ENCODE data around the gene HOMER1.

Gene HOMER1

GRCh38 chr5:79514391-79515105 is 614 bp upstream of the HOMER1 start:
- H3K9me3 ChIP-seq (ENCODE audit: control insufficient read depth, insufficient read depth, low read length), result no peaks in the 10 kb centered on the region; the same call in 1 of the 2 replicates
- H3K27ac ChIP-seq (ENCODE audit: low read depth, low read length), result no peak overlapping the region
- H3K9me2 ChIP-seq (replicated peaks; ENCODE audit: control insufficient read depth, low read length), result no peaks in the 10 kb centered on the region
- H3K4me1 ChIP-seq (ENCODE audit: control insufficient read depth, low read length), result peaks cover 33% of the 10 kb centered on the region
- H3F3A ChIP-seq (ENCODE audit: control insufficient read depth, insufficient read depth), result peaks cover 18% of the 10 kb centered on the region
- TF ChIP-seq EZH2phosphoT487 (IDR thresholded peaks at IDR 0.05; ENCODE audit: borderline replicate concordance, low read length), result no peak
- TF ChIP-seq CTCF (IDR thresholded peaks at IDR 0.05; ENCODE audit: low read depth, low read length, poor library complexity, severe bottlenecking), result no peak
- H4K20me1 ChIP-seq (ENCODE audit: control insufficient read depth, insufficient read depth, low read depth, low read length), result no peaks in the 10 kb centered on the region
- peak overlapping the region; percentile 70 for H3K4me2 ChIP-seq (ENCODE audit: low read length)
- no peaks in the 10 kb centered on the region for H3K36me3 ChIP-seq (ENCODE audit: control insufficient read depth, low read length)
- no peaks in the 10 kb centered on the region for H3K79me2 ChIP-seq (ENCODE audit: control insufficient read depth, low read length)
- peaks cover 49% of the 10 kb centered on the region for H3K27me3 ChIP-seq (ENCODE audit: control insufficient read depth, low read length)
- peak overlapping the region; percentile 87 for H3K4me3 ChIP-seq (ENCODE audit: low read length)

- H3K9me3 ChIP-seq (ENCODE audit: control insufficient read depth, insufficient read depth, low read length), result no peaks in the 10 kb centered on the region; the same call in 1 of the 2 replicates
- peak overlapping the region; percentile 70 for H3K4me2 ChIP-seq (ENCODE audit: low read length)
- no peaks in the 10 kb centered on the region for H3K36me3 ChIP-seq (ENCODE audit: control insufficient read depth, low read length)
- peak overlapping the region; percentile 87 for H3K4me3 ChIP-seq (ENCODE audit: low read length)
- no peaks in the 10 kb centered on the region for H4K20me1 ChIP-seq (ENCODE audit: control insufficient read depth, insufficient read depth, low read depth, low read length)
- no peaks in the 10 kb centered on the region for H3K9me2 ChIP-seq (replicated peaks; ENCODE audit: control insufficient read depth, low read length)
- peaks cover 49% of the 10 kb centered on the region for H3K27me3 ChIP-seq (ENCODE audit: control insufficient read depth, low read length)
- H3K79me2 ChIP-seq (ENCODE audit: control insufficient read depth, low read length), result no peaks in the 10 kb centered on the region
- H3K4me1 ChIP-seq (ENCODE audit: control insufficient read depth, low read length), result peaks cover 33% of the 10 kb centered on the region
- H3F3A ChIP-seq (ENCODE audit: control insufficient read depth, insufficient read depth), result peaks cover 18% of the 10 kb centered on the region
- H3K27ac ChIP-seq (ENCODE audit: low read depth, low read length), result no peak overlapping the region
- TF ChIP-seq EZH2phosphoT487 (IDR thresholded peaks at IDR 0.05; ENCODE audit: borderline replicate concordance, low read length) (no peak), CTCF (IDR thresholded peaks at IDR 0.05; ENCODE audit: low read depth, low read length, poor library complexity, severe bottlenecking) (no peak)
Measured at GRCh38 chr5:79513308-79513703, 628 bp downstream of the HOMER1 start.

GRCh38 chr5:79512471-79513307 is 1.2 kb downstream of the HOMER1 start:
- Histone ChIP-seq H3K4me2 (ENCODE audit: low read length) (peak overlapping the region; percentile 70), H3K27ac (ENCODE audit: low read depth, low read length) (no peak overlapping the region), H4K20me1 (ENCODE audit: control insufficient read depth, insufficient read depth, low read depth, low read length) (no peaks in the 10 kb centered on the region), H3K27me3 (ENCODE audit: control insufficient read depth, low read length) (peaks cover 46% of the 10 kb centered on the region), H3K36me3 (ENCODE audit: control insufficient read depth, low read length) (no peaks in the 10 kb centered on the region), H3K79me2 (ENCODE audit: control insufficient read depth, low read length) (no peaks in the 10 kb centered on the region), H3F3A (ENCODE audit: control insufficient read depth, insufficient read depth) (peaks cover 18% of the 10 kb centered on the region), H3K9me2 (replicated peaks; ENCODE audit: control insufficient read depth, low read length) (no peaks in the 10 kb centered on the region), H3K9me3 (ENCODE audit: control insufficient read depth, insufficient read depth, low read length) (no peaks in the 10 kb centered on the region), H3K4me3 (ENCODE audit: low read length) (peak overlapping the region; percentile 87; the same call in 1 of the 2 replicates), H3K4me1 (ENCODE audit: control insufficient read depth, low read length) (peaks cover 32% of the 10 kb centered on the region)
- TF ChIP-seq CTCF (IDR thresholded peaks at IDR 0.05; ENCODE audit: low read depth, low read length, poor library complexity, severe bottlenecking) (no peak), EZH2phosphoT487 (IDR thresholded peaks at IDR 0.05; ENCODE audit: borderline replicate concordance, low read length) (no peak)
